ENCODE data around the gene NAGPA. TPM values are rescaled to one million over a fixed set of nuclear protein-coding genes. Genes with fewer than 3 reads are reported as not detected.

NAGPA gene
- total and polyA plus RNA-seq, 2 of the 13 experiments (the other 11 are each of a cell fraction or from before 2014, with no cell fraction given): 27.1 to 60.3 TPM

GRCh38 chr16:5071681-5072333 is 38.1 kb upstream of the NAGPA start, which contains the start of gene ALG1 (continued):
- TF ChIP-seq, protein P1, sequence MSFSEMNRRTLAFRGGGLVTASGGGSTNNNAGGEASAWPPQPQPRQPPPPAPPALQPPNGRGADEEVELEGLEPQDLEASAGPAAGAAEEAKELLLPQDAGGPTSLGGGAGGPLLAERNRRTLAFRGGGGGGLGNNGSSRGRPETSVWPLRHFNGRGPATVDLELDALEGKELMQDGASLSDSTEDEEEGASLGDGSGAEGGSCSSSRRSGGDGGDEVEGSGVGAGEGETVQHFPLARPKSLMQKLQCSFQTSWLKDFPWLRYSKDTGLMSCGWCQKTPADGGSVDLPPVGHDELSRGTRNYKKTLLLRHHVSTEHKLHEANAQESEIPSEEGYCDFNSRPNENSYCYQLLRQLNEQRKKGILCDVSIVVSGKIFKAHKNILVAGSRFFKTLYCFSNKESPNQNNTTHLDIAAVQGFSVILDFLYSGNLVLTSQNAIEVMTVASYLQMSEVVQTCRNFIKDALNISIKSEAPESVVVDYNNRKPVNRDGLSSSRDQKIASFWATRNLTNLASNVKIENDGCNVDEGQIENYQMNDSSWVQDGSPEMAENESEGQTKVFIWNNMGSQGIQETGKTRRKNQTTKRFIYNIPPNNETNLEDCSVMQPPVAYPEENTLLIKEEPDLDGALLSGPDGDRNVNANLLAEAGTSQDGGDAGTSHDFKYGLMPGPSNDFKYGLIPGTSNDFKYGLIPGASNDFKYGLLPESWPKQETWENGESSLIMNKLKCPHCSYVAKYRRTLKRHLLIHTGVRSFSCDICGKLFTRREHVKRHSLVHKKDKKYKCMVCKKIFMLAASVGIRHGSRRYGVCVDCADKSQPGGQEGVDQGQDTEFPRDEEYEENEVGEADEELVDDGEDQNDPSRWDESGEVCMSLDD (CRISPR knock-in tag; IDR thresholded peaks at IDR 0.05; ENCODE audit: borderline replicate concordance): no peak
- TF ChIP-seq RFX1 (IDR thresholded peaks at IDR 0.05) (no peak), ZFP82 (CRISPR knock-in tag; IDR thresholded peaks at IDR 0.05; ENCODE audit: borderline replicate concordance) (no peak; the same call in 1 of the 2 replicates), SRSF1 (optimal IDR thresholded peaks at IDR 0.05; ENCODE audit: low read depth, low read length) (peak; percentile 91), ZNF567 (CRISPR knock-in tag; IDR thresholded peaks at IDR 0.05; ENCODE audit: borderline replicate concordance) (peak; percentile 74; the same call in 1 of the 2 replicates), NCOA1 (CRISPR knock-in tag; IDR thresholded peaks at IDR 0.05) (0 out of 2 replicates have a peak, but pooled peaks have one; percentile 85), ZSCAN29 (CRISPR knock-in tag; conservative IDR thresholded peaks at IDR 0.05) (0 out of 2 replicates have a peak, but pooled peaks have one; percentile 42), RAD21 (CRISPR knock-in tag; IDR thresholded peaks at IDR 0.05) (peak; percentile 80), KDM5B (CRISPR knock-in tag; IDR thresholded peaks at IDR 0.05; ENCODE audit: borderline replicate concordance) (peak; percentile 99), XBP1 (CRISPR knock-in tag; IDR thresholded peaks at IDR 0.05) (no peak), SIX1 (CRISPR knock-in tag; IDR thresholded peaks at IDR 0.05; ENCODE audit: borderline replicate concordance) (peak; percentile 60), ZNF275 (CRISPR knock-in tag; IDR thresholded peaks at IDR 0.05; ENCODE audit: borderline replicate concordance) (peak; percentile 93; the same call in 1 of the 2 replicates), ZNF713 (CRISPR knock-in tag; IDR thresholded peaks at IDR 0.05) (peak; percentile 98), ZNF282 (IDR thresholded peaks at IDR 0.05; ENCODE audit: partially characterized antibody) (no peak), HMGA1 (CRISPR knock-in tag; conservative IDR thresholded peaks at IDR 0.05) (no peak), PHF8 (CRISPR knock-in tag; IDR thresholded peaks at IDR 0.05) (peak; percentile 99), PAX8 (CRISPR knock-in tag; IDR thresholded peaks at IDR 0.05; ENCODE audit: borderline replicate concordance) (no peak), BCLAF1 (IDR thresholded peaks at IDR 0.05) (no peak), DDIT3 (CRISPR knock-in tag; IDR thresholded peaks at IDR 0.05) (no peak), AHR (CRISPR knock-in tag; IDR thresholded peaks at IDR 0.05) (peak; percentile 97; the same call in 1 of the 2 replicates), ZNF17 (CRISPR knock-in tag; IDR thresholded peaks at IDR 0.05) (no peak), ZNF678 (CRISPR knock-in tag; IDR thresholded peaks at IDR 0.05) (no peak), ZNF20 (CRISPR knock-in tag; IDR thresholded peaks at IDR 0.05) (0 out of 2 replicates have a peak, but pooled peaks have one; percentile 82), ZNF775 (CRISPR knock-in tag; IDR thresholded peaks at IDR 0.05; ENCODE audit: borderline replicate concordance) (no peak)

All from HepG2 (cell line).